Measurements from ENCODE around the gene OR10H1.

Gene OR10H1

DNA sequence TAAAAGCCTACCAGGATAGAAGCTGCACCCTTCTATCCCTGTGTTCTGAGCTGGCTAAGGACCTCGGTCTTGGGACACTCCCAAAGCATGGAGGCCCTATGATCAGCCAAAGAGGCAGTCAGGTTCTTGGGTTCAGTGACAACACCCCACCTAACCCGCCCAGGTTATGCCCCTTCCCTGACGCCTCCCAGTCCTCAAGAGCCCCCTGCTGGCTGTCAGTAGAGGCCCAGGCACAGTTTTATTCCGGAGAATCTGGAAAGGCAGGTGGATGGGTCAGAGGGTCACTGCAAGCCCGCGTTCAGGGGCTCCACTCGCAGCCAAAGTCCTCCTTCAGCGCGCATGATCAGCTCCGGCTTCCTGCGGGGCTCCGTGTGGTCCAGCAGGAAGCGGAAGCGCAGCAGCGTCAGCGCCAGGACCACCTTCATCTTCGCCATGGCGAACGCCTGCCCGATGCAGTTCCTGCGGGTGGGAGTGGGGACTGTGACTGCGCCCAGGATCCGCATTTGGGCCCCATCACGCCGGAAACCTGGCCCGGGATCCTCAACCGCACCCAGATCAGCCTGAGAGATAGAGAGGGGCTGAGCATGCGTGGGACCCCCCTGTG is 55.4 kb downstream of the OR10H1 start:
- no peak for DNase-seq

DNA sequence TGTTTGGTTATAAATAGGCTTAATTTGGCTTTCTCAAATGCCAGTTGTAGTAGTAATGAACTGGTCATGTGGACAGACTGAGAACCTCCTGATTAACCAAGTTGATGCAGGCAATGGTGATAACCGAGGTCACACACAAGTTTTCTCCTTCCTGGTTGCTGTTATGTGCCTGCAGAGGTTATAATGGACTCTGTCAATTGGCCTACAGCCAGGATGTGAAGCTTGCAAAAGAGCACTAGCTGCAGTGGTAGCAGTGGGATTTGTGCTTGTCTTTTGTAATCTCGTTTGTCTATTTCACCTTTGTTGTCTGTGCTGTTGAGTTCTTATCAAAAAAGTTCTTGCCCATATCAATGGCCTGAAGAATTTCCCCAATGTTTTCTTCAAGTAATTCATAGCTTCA is 57.1 kb downstream of the OR10H1 start:
- DNase-seq: no peak

Data from MV-4-11 (cell line).